Stomach (tissue), 9 donors: ENCODE data around the gene OXCT1. TPM values are rescaled to one million over a fixed set of nuclear protein-coding genes. Genes with fewer than 3 reads are reported as not detected.
A peak's percentile ranks its signal among the peaks of the same experiment; 100 is the strongest.

Source experiments
- DNase-seq, 2 donors: peaks; one replicate each; pipeline versions ENCODE4 v3.0.0 to v3.0.0-alpha.2; 2013 to 2019
- H3K27ac ChIP-seq, 5 donors: fragments of 200-600 bp in 4 of 5; sonication (generic) in 4 of 5; one replicate each; pipeline ENCODE4 v1.5.1; 2013 to 2019; ENCODE audit warnings: mild to moderate bottlenecking in 1 of 5, moderate library complexity in 1 of 5
- H3K27me3 ChIP-seq, 3 donors: fragments of 200-600 bp; sonication (generic); one replicate each; pipeline ENCODE4 v1.5.1; 2017 to 2019; ENCODE audit warnings: mixed run types in 1 of 3
- H3K36me3 ChIP-seq, 4 donors: fragments of 200-600 bp; sonication (generic); 1 replicate in 3 of 4; 2 replicates in 1 of 4; pipeline ENCODE4 v1.5.1; 2016 to 2019
- H3K4me1 ChIP-seq, 4 donors: fragments of 200-600 bp; sonication (generic); one replicate each; pipeline ENCODE4 v1.5.1; 2016 to 2019
- H3K4me3 ChIP-seq, 4 donors: fragments of 200-600 bp; sonication (generic) in 3 of 4; one replicate each; pipeline ENCODE4 v1.5.1; 2016 to 2019; ENCODE audit warnings: mild to moderate bottlenecking in 1 of 4
- H3K9me3 ChIP-seq, 4 donors: fragments of 200-600 bp; sonication (generic); one replicate each; pipeline ENCODE4 v1.5.1; 2016 to 2019
- EP300 ChIP-seq: sonication (generic); formaldehyde crosslinking; IDR thresholded peaks from one replicate; pipeline ENCODE4 v1.6.1; 2017; ENCODE audit warnings: antibody characterized with exemption
- POLR2A ChIP-seq, 4 donors: fragments of 450-650 bp; IDR thresholded peaks; one replicate each; pipeline ENCODE4 v1.6.1; 2016; ENCODE audit warnings: antibody characterized with exemption in 4 of 4, control low read depth in 2 of 4, mild to moderate bottlenecking in 1 of 4, moderate library complexity in 1 of 4
- POLR2AphosphoS5 ChIP-seq, 3 donors: sonication (generic); formaldehyde crosslinking; IDR thresholded peaks; one replicate each; pipeline ENCODE4 v1.6.1; 2016; ENCODE audit warnings: antibody characterized with exemption in 3 of 3
- WGBS, 5 donors: extraction: QIAGEN DNeasy Blood & Tissue Kit in 3 of 5; methylation state at CpG; one replicate each; pipeline versions ENCODE4 v1.1.5 to v1.1.7; 2013 to 2018; 5-methylcytosine and 5-hydroxymethylcytosine counted together
- intact Hi-C: fragments of 100-400 bp; cut with DNase I; formaldehyde crosslinking; loops from one replicate; pipeline ENCODE4 v1.15.1; 2023; ENCODE audit warnings: low total_unique reads
- polyA plus RNA-seq, 3 donors: library from polyadenylated mRNA; stranded (reverse); fragments of 200-250 nt; gene quantifications; one replicate each; pipeline ENCODE4 v1.2.3, GENCODE V29; 2013
- total RNA-seq, 5 donors: library from RNA; depleted of rRNA; stranded (reverse); fragments of >200 nt; gene quantifications; one replicate each; pipeline versions ENCODE4 v1.1.0 to v1.2.3, GENCODE V29; 2014 to 2016
- TF ChIP-seq, protein P1 (sequence below), 7 experiments: fragments of 450-650 bp in 4 of 7; fragments of 200-600 bp in 3 of 7; sonication (generic) in 3 of 7; IDR thresholded peaks; one replicate each; pipeline ENCODE4 v1.5.1; 2016 to 2019; ENCODE audit warnings: antibody characterized with exemption in 7 of 7, control low read depth in 2 of 7, mild to moderate bottlenecking in 1 of 7
- donor health status: healthy with polysubstance abuse.
- donor health status: Bipolar disorder and iron deficiency.
- donor health status: healthy.

Gene OXCT1
- total and polyA plus RNA-seq, 8 donors: 4.1 to 33.3 (median 14.8) TPM

DNA sequence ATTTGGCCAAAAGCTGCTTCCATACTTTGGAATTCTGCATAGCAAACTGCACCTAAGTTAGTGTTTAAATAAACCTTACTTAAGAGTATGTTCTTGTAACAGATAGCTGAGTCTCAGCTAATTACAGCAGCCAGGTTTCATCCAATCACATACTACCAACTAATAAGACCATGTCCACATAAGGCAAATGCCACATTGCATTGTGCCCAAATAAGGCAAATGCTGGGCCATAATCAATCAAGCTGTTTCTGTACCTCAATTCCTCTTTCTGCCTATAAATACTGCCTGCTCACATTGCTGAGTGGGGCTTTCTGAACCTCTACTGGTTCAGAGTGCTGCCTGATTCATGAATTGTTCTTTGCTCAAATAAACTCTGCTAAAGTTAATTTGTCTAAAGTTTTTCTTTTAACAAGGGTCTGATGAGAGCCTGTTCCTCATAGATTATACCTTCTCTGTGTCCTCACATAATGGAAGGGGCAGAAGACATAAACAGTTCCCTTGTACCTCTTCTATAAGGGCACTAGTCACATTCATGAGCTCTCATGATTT lies 4.4 kb upstream of the OXCT1 start:
- peaks cover 9 to 14% (median 11%) of the 10 kb centered on the region in 4 donors for H3K4me1 ChIP-seq
- DNase-seq: no peak
- H3K4me3 ChIP-seq: no peak overlapping the region
- H3K27ac ChIP-seq: no peak overlapping the region
- H3K9me3 ChIP-seq: no peaks in the 10 kb centered on the region
- H3K36me3 ChIP-seq: no peaks in the 10 kb centered on the region
- TF ChIP-seq POLR2A (IDR thresholded peaks at IDR 0.05): no peak
- TF ChIP-seq, protein P1, sequence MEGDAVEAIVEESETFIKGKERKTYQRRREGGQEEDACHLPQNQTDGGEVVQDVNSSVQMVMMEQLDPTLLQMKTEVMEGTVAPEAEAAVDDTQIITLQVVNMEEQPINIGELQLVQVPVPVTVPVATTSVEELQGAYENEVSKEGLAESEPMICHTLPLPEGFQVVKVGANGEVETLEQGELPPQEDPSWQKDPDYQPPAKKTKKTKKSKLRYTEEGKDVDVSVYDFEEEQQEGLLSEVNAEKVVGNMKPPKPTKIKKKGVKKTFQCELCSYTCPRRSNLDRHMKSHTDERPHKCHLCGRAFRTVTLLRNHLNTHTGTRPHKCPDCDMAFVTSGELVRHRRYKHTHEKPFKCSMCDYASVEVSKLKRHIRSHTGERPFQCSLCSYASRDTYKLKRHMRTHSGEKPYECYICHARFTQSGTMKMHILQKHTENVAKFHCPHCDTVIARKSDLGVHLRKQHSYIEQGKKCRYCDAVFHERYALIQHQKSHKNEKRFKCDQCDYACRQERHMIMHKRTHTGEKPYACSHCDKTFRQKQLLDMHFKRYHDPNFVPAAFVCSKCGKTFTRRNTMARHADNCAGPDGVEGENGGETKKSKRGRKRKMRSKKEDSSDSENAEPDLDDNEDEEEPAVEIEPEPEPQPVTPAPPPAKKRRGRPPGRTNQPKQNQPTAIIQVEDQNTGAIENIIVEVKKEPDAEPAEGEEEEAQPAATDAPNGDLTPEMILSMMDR (IDR thresholded peaks at IDR 0.05): no peak
- no peak for TF ChIP-seq EP300
- TF ChIP-seq POLR2AphosphoS5 (IDR thresholded peaks at IDR 0.05): no peak
- intact Hi-C loops: no loop called here
- H3K27me3 ChIP-seq: no peaks in the 10 kb centered on the region

DNA sequence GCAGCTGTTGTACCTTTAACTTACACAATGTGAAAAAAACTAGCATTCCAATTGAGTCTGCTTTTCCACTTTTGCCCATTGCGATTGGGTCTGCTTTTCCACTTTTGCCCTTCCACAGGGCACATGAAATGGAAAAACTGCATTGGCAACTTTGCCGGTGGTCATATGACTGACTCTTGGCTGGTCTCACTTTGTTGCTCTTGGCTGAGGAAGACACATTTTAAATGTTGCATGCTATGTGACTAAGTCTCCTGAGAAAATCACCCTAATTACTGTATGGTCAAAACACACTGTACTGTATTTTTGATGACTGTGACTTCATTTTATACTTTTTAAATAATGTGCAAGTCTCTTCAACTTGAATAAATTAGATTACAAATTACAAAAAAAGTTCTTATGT lies 1.6 kb upstream of the OXCT1 start:
- peaks cover 12 to 35% (median 26%) of the 10 kb centered on the region in 4 donors for H3K4me1 ChIP-seq
- peak; percentile 23 to 55 for DNase-seq
- no peaks in the 10 kb centered on the region for H3K27me3 ChIP-seq
- H3K27ac ChIP-seq: peak overlapping the region in 1 of 5 donors; percentile 96
- H3K9me3 ChIP-seq: no peaks in the 10 kb centered on the region
- TF ChIP-seq EP300 (no peak), POLR2AphosphoS5 (IDR thresholded peaks at IDR 0.05) (no peak), POLR2A (IDR thresholded peaks at IDR 0.05) (no peak)
- TF ChIP-seq, protein P1 (IDR thresholded peaks at IDR 0.05): no peak
- intact Hi-C loops: no loop called here
- H3K4me3 ChIP-seq: no peak overlapping the region
- WGBS, 5 donors: 32 to 58% (median 34%) methylated on average over 2 of the region's 2 CpGs
- H3K36me3 ChIP-seq: no peaks in the 10 kb centered on the region

DNA sequence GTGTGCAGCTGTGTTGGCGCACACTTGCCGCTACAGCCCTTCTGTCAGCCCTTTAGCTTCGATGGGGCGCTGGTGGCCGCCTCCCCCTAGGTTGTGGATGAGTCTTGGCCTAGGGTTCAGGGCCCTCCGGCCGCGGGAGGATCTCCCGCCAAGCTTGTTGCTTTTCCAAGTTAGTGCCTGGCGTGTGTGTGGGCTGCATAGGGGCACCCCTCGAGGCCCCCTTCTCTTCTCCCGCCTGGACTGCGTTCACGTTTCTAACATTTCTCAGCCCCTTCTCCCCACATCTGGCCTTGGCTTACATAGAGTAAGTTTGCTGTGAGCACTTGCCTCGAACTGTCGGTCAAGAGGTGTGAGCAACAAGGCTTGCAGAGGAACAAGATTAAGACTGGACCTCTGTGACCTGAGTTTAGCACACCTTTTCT lies 413 bp upstream of the OXCT1 start:
- H3K27ac ChIP-seq: peak overlapping the region; percentile 84 to 96 (median 92)
- TF ChIP-seq EP300 (no peak), POLR2AphosphoS5 (IDR thresholded peaks at IDR 0.05) (no peak), POLR2A (IDR thresholded peaks at IDR 0.05) (no peak)
- TF ChIP-seq, protein P1 (IDR thresholded peaks at IDR 0.05): no peak
- no peaks in the 10 kb centered on the region for H3K27me3 ChIP-seq
- H3K9me3 ChIP-seq: no peaks in the 10 kb centered on the region
- intact Hi-C loops: no loop called here
- peaks cover 12 to 38% (median 26%) of the 10 kb centered on the region in 4 donors for H3K4me1 ChIP-seq
- no peak for DNase-seq
- WGBS, 5 donors: 10 to 27% (median 17%) methylated on average over 11 to 16 of the region's 16 CpGs
- peak overlapping the region; percentile 76 to 90 (median 78) for H3K4me3 ChIP-seq
- H3K36me3 ChIP-seq: no peaks in the 10 kb centered on the region

DNA sequence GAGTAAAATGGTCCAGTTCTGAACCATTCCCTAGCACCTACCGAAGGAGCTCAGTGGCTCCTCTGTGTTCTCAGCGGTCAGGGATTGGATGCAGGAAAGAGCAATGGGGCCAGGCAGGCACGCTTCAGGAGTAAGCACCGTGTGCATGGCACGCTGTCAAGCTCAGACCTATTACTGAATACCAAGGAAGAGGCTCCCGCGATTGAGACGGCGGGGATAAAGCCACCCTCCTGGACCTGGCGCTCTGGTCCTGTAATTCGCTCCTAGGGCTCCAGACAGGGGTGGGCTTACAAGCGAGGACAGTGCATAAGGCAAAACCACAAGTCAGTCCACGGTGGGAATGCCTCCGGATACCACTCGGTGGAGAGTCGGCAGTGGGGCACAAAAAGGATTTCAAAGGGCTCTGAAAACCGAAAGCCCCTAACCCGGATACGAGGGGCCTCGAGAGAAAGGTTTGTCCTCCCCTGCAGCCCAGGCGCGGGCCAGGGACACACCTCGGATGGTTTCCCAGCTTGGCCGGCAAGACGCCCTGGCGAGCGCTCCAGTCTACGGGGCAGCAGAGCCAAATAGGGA lies 988 bp downstream of the OXCT1 start:
- no peaks in the 10 kb centered on the region for H3K27me3 ChIP-seq
- WGBS, 5 donors: 13 to 20% (median 15%) methylated on average over 28 of the region's 28 CpGs
- H3K4me1 ChIP-seq: peaks cover 12 to 43% (median 26%) of the 10 kb centered on the region in 4 donors
- peak overlapping the region; percentile 84 to 96 (median 92) for H3K27ac ChIP-seq
- TF ChIP-seq POLR2A (IDR thresholded peaks at IDR 0.05) (no peak), POLR2AphosphoS5 (IDR thresholded peaks at IDR 0.05) (no peak), EP300 (no peak)
- TF ChIP-seq, protein P1 (IDR thresholded peaks at IDR 0.05): no peak
- DNase-seq: peak; percentile 50 to 67
- no peaks in the 10 kb centered on the region for H3K9me3 ChIP-seq
- intact Hi-C loops: no loop called here
- no peaks in the 10 kb centered on the region for H3K36me3 ChIP-seq
- peak overlapping the region; percentile 76 to 90 (median 78) for H3K4me3 ChIP-seq
